ENCODE data around the gene ARHGAP26. TPM values are rescaled to one million over a fixed set of nuclear protein-coding genes. Genes with fewer than 3 reads are reported as not detected.

Gene ARHGAP26
- total and polyA plus RNA-seq, 7 donors: 2.5 to 28.7 (median 12.0) TPM

- 76% methylated on average over 10 of the region's 10 CpGs for WGBS, 3 donors
- Histone ChIP-seq H3K4me3 (no peak overlapping the region), H3K36me3 (ENCODE audit: insufficient read depth in 1 of 2, low read depth in 1 of 2) (peaks cover 2 to 16% of the 10 kb centered on the region in 2 donors), H3K27ac (no peak overlapping the region), H3K4me1 (peaks cover 8% of the 10 kb centered on the region), H3K9me3 (no peaks in the 10 kb centered on the region), H3K27me3 (ENCODE audit: insufficient read depth in 3 of 3, low read length in 2 of 3) (no peaks in the 10 kb centered on the region)
- DNase-seq: no peak
- no peak for ATAC-seq
- intact Hi-C loops (cut with DNase I): no loop called here
- TF ChIP-seq, protein P1, sequence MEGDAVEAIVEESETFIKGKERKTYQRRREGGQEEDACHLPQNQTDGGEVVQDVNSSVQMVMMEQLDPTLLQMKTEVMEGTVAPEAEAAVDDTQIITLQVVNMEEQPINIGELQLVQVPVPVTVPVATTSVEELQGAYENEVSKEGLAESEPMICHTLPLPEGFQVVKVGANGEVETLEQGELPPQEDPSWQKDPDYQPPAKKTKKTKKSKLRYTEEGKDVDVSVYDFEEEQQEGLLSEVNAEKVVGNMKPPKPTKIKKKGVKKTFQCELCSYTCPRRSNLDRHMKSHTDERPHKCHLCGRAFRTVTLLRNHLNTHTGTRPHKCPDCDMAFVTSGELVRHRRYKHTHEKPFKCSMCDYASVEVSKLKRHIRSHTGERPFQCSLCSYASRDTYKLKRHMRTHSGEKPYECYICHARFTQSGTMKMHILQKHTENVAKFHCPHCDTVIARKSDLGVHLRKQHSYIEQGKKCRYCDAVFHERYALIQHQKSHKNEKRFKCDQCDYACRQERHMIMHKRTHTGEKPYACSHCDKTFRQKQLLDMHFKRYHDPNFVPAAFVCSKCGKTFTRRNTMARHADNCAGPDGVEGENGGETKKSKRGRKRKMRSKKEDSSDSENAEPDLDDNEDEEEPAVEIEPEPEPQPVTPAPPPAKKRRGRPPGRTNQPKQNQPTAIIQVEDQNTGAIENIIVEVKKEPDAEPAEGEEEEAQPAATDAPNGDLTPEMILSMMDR (IDR thresholded peaks at IDR 0.05): no peak
These were observed 132.2 kb downstream of the ARHGAP26 start for GRCh38 chr5:142902186-142902965.

DNA sequence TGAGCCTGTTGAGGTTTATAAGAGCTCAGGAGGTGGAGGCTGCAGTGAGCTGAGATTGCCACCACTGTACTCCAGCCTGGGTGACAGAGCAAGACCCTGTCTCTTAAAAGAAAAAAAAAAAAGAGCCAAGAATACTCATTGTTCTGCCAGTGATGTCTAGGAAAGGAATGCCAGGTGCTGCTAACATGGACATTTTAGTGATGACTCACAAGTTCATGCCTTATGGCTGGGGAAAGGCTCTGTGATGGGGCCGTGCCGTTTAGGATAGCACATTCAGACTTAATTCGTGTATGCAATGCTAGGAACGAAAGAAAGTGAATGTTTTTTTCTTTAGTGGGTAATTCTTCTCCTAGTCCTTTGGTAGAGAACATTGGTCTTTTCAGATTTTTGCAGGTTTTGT lies 134.2 kb downstream of the ARHGAP26 start:
- no peak for DNase-seq

GRCh38 chr5:142905348-142905747 lies 135.2 kb downstream of the ARHGAP26 start:
- 91 to 98% (median 95%) methylated on average over 2 of the region's 2 CpGs for WGBS, 3 donors
- Histone ChIP-seq H3K27me3 (ENCODE audit: insufficient read depth in 3 of 3, low read length in 2 of 3) (no peaks in the 10 kb centered on the region), H3K36me3 (ENCODE audit: insufficient read depth in 1 of 2, low read depth in 1 of 2) (peaks cover 2 to 28% of the 10 kb centered on the region in 2 donors), H3K4me1 (peaks cover 8% of the 10 kb centered on the region), H3K4me3 (no peak overlapping the region), H3K9me3 (no peaks in the 10 kb centered on the region), H3K27ac (no peak overlapping the region)
- ATAC-seq (no peak), DNase-seq (no peak)
- TF ChIP-seq, protein P1 (IDR thresholded peaks at IDR 0.05): no peak
- intact Hi-C loops (cut with DNase I): no loop called here

More for the DNA sequence above, 134.2 kb downstream of the ARHGAP26 start:
- WGBS, 3 donors: 89 to 92% (median 91%) methylated on average over 4 of the region's 4 CpGs
- H3K27ac ChIP-seq: no peak overlapping the region
- H3K4me1 ChIP-seq: peaks cover 8% of the 10 kb centered on the region
- no peak overlapping the region for H3K4me3 ChIP-seq
- ATAC-seq: no peak
- TF ChIP-seq, protein P1 (IDR thresholded peaks at IDR 0.05): no peak
- intact Hi-C loops (cut with DNase I): no loop called here
- no peaks in the 10 kb centered on the region for H3K9me3 ChIP-seq
- no peaks in the 10 kb centered on the region for H3K27me3 ChIP-seq (ENCODE audit: insufficient read depth in 3 of 3, low read length in 2 of 3)
- H3K36me3 ChIP-seq (ENCODE audit: insufficient read depth in 1 of 2, low read depth in 1 of 2): peaks cover 2 to 21% of the 10 kb centered on the region in 2 donors

DNA sequence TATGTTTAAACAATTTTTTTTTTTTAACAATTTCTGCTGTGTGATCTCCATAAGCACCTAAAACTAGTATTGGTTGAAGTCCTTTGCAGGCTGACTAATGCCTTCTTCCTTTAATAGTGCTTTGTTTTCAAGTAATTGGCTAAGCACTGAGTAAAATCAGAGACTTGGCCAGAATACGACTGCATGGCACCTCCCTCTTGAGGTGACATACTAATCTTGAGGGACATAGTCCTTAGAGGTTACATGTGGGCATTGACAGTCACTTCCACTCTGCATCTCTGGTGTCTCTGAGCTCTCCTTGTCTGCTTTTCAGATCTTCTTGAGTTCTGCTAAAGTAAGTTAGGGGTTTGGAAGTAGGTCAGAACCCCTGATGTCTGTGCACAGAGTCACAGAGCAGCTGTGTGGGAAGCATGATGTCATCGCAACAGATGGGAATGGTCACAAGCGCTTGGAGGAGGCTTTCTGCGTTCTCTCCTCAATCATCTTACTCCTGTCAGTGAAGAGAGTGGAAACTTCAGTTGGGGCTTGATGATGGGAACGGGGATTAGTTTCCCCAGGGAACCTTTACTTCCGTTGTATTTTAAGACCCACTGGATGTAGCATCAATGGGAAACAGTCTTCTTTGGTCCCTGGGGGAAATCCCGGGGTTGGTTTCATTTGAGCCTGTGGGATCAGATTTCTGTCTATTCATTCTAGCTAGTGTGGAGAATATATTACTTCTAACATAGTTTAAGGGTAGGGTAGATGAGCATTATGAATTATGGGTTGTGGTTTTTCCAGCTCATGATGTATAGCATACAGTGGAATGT lies 136.9 kb downstream of the ARHGAP26 start:
- Histone ChIP-seq H3K4me3 (peak overlapping the region; percentile 31), H3K36me3 (ENCODE audit: insufficient read depth in 1 of 2, low read depth in 1 of 2) (peaks cover 2 to 35% of the 10 kb centered on the region in 2 donors), H3K4me1 (peaks cover 8% of the 10 kb centered on the region), H3K27ac (peak overlapping the region; percentile 47), H3K9me3 (no peaks in the 10 kb centered on the region), H3K27me3 (ENCODE audit: insufficient read depth in 3 of 3, low read length in 2 of 3) (no peaks in the 10 kb centered on the region)
- TF ChIP-seq, protein P1 (IDR thresholded peaks at IDR 0.05): no peak
- ATAC-seq: peak; percentile 70 to 81 (median 74)
- peak; percentile 21 to 64 for DNase-seq
- intact Hi-C loops (cut with DNase I): no loop called here
- WGBS, 3 donors: 26 to 39% (median 32%) methylated on average over 7 of the region's 7 CpGs
